GM21390 (cell line): ENCODE measurements around the gene ARSJ.

Experiments used
- ATAC-seq: cut with Tn5 transposase; IDR thresholded peaks from one replicate; pipeline ENCODE4 v1.9.1; 2021; ENCODE audit not compliant: unreplicated experiment

The ARSJ gene

GRCh38 chr4:113990886-113991285, 11.4 kb upstream of the ARSJ start:
- no peak for ATAC-seq

GRCh38 chr4:113987382-113987941, 8.0 kb upstream of the ARSJ start:
- no peak for ATAC-seq

GRCh38 chr4:113982181-113982580, 2.7 kb upstream of the ARSJ start:
- no peak for ATAC-seq

- ATAC-seq: no peak
Observed at GRCh38 chr4:113981591-113981990, 2.1 kb upstream of the ARSJ start.

- ATAC-seq: no peak
Observed at GRCh38 chr4:113979905-113980615, 613 bp upstream of the ARSJ start.

GRCh38 chr4:113978561-113979147, 793 bp downstream of the ARSJ start:
- no peak for ATAC-seq

GRCh38 chr4:113978105-113978504, 1.3 kb downstream of the ARSJ start:
- ATAC-seq: no peak

- ATAC-seq: no peak
Observed at GRCh38 chr4:113977526-113977855, 2.0 kb downstream of the ARSJ start.

GRCh38 chr4:113976741-113977525, 2.5 kb downstream of the ARSJ start:
- ATAC-seq: no peak

- ATAC-seq: no peak
Observed at GRCh38 chr4:113975578-113975977, 3.9 kb downstream of the ARSJ start.

GRCh38 chr4:113974467-113974866, 5.0 kb downstream of the ARSJ start:
- no peak for ATAC-seq

GRCh38 chr4:113973345-113973744, 6.1 kb downstream of the ARSJ start:
- ATAC-seq: no peak

- no peak for ATAC-seq
Observed at GRCh38 chr4:113972781-113973180, 6.7 kb downstream of the ARSJ start.

GRCh38 chr4:113971706-113972360, 7.6 kb downstream of the ARSJ start:
- ATAC-seq: no peak

GRCh38 chr4:113969709-113970334, 9.6 kb downstream of the ARSJ start:
- no peak for ATAC-seq

GRCh38 chr4:113968473-113968872, 11.0 kb downstream of the ARSJ start:
- no peak for ATAC-seq

- no peak for ATAC-seq
Observed at GRCh38 chr4:113967687-113968086, 11.8 kb downstream of the ARSJ start.

GRCh38 chr4:113962719-113963265, 16.7 kb downstream of the ARSJ start:
- ATAC-seq: no peak

GRCh38 chr4:113962016-113962347, 17.5 kb downstream of the ARSJ start:
- no peak for ATAC-seq

GRCh38 chr4:113960684-113961321, 18.6 kb downstream of the ARSJ start:
- ATAC-seq: no peak
